ENCODE results near the gene CIC. TPM values are rescaled to one million over a fixed set of nuclear protein-coding genes. Genes with fewer than 3 reads are reported as not detected.
"Not testable (repeated sequence)": the region's sequence is repeated elsewhere in the genome, so short reads cannot be mapped to it uniquely, and the experiment has no call there.

Gene CIC
- total RNA-seq, 3 donors from 2014 or later (not counting 1 experiment from before 2014, with no cell fraction given): 95.4 to 121 (median 108) TPM

DNA sequence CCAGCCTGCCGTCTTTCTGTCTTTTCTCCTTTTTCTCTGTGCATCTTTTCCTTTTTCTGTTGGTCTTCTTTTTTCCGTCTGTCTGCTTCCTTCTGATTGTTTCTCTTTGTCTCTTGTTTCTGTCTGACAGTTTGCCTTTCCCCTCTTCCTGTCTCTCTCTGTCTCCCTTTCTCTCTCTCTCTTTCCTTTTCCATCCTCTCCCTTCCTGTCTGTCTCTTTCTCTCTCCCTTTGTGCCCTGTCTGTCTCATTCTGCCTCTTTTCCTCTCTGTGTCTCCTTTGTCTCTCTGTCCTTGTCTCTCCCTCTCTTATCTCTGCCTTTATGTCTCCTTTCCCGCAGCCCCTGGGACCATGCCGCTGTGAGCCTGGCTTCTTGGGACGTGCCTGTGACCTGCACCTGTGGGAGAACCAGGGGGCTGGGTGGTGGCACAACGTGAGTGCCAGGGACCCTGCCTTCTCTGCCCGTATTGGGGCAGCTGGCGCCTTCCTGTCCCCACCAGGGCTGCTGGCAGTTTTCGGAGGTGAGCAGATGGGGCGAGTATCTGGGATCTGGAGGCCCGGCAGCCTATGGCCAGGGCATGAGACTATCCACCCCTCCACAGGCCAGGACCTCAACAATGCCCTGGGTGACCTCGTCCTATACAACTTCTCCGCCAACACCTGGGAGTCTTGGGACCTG is 65.8 kb downstream of the CIC start:
- no peaks in the 10 kb centered on the region for H3K36me3 Mint-ChIP-seq
- TF ChIP-seq, protein P1, sequence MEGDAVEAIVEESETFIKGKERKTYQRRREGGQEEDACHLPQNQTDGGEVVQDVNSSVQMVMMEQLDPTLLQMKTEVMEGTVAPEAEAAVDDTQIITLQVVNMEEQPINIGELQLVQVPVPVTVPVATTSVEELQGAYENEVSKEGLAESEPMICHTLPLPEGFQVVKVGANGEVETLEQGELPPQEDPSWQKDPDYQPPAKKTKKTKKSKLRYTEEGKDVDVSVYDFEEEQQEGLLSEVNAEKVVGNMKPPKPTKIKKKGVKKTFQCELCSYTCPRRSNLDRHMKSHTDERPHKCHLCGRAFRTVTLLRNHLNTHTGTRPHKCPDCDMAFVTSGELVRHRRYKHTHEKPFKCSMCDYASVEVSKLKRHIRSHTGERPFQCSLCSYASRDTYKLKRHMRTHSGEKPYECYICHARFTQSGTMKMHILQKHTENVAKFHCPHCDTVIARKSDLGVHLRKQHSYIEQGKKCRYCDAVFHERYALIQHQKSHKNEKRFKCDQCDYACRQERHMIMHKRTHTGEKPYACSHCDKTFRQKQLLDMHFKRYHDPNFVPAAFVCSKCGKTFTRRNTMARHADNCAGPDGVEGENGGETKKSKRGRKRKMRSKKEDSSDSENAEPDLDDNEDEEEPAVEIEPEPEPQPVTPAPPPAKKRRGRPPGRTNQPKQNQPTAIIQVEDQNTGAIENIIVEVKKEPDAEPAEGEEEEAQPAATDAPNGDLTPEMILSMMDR (IDR thresholded peaks at IDR 0.05): no peak
- Histone ChIP-seq H3K4me1 (ENCODE audit: control insufficient read depth, insufficient read depth, low read length) (no peaks in the 10 kb centered on the region), H3K27ac (ENCODE audit: low read length) (no peak overlapping the region), H3K4me3 (ENCODE audit: low read length) (no peak overlapping the region), H3K36me3 (ENCODE audit: control insufficient read depth, insufficient read depth, low read length) (no peaks in the 10 kb centered on the region), H3K27me3 (ENCODE audit: control insufficient read depth, insufficient read depth, low read length) (no peaks in the 10 kb centered on the region), H3K9me3 (ENCODE audit: control insufficient read depth, insufficient read depth, low read length) (no peaks in the 10 kb centered on the region)
- no peaks in the 10 kb centered on the region for H3K4me1 Mint-ChIP-seq
- no peaks in the 10 kb centered on the region for H3K9me3 Mint-ChIP-seq
- H3K27ac Mint-ChIP-seq: no peak overlapping the region
- intact Hi-C loops (cut with micrococcal nuclease): no loop called here
- ATAC-seq (no peak), DNase-seq (no peak)
- no peaks in the 10 kb centered on the region for H3K27me3 Mint-ChIP-seq (ENCODE audit: low read depth in 2 of 2)
- 92% methylated on average over 13 of the region's 13 CpGs for WGBS (ENCODE audit: insufficient coverage)
- no peak overlapping the region for H3K4me3 Mint-ChIP-seq

- no peaks in the 10 kb centered on the region for H3K27me3 ChIP-seq (ENCODE audit: control insufficient read depth, insufficient read depth, low read length)
- TF ChIP-seq, protein P1 (IDR thresholded peaks at IDR 0.05): no peak
- H3K36me3 ChIP-seq (ENCODE audit: control insufficient read depth, insufficient read depth, low read length): no peaks in the 10 kb centered on the region
- H3K4me3 ChIP-seq (ENCODE audit: low read length): no peak overlapping the region
- H3K27ac Mint-ChIP-seq: no peak overlapping the region
- no peaks in the 10 kb centered on the region for H3K9me3 ChIP-seq (ENCODE audit: control insufficient read depth, insufficient read depth, low read length)
- no peaks in the 10 kb centered on the region for H3K4me1 Mint-ChIP-seq
- DNase-seq (no peak), ATAC-seq (no peak)
- no peaks in the 10 kb centered on the region for H3K27me3 Mint-ChIP-seq (ENCODE audit: low read depth in 2 of 2)
- H3K4me3 Mint-ChIP-seq: no peak overlapping the region
- intact Hi-C loops (cut with micrococcal nuclease): no loop called here
- 88% methylated on average over 7 of the region's 7 CpGs for WGBS (ENCODE audit: insufficient coverage)
- no peak overlapping the region for H3K27ac ChIP-seq (ENCODE audit: low read length)
- H3K9me3 Mint-ChIP-seq: no peaks in the 10 kb centered on the region
- H3K4me1 ChIP-seq (ENCODE audit: control insufficient read depth, insufficient read depth, low read length): no peaks in the 10 kb centered on the region
- no peaks in the 10 kb centered on the region for H3K36me3 Mint-ChIP-seq
Measured at GRCh38 chr19:42335374-42335936, 66.4 kb downstream of the CIC start.

- no peaks in the 10 kb centered on the region for H3K36me3 ChIP-seq (ENCODE audit: control insufficient read depth, insufficient read depth, low read length)
- no peaks in the 10 kb centered on the region for H3K27me3 ChIP-seq (ENCODE audit: control insufficient read depth, insufficient read depth, low read length)
- no peaks in the 10 kb centered on the region for H3K9me3 Mint-ChIP-seq
- no peak overlapping the region for H3K27ac Mint-ChIP-seq
- H3K4me1 Mint-ChIP-seq: no peaks in the 10 kb centered on the region
- no peak overlapping the region for H3K4me3 ChIP-seq (ENCODE audit: low read length)
- WGBS (ENCODE audit: insufficient coverage): 96% methylated on average over 19 of the region's 19 CpGs
- intact Hi-C loops (cut with micrococcal nuclease): no loop called here
- TF ChIP-seq, protein P1 (IDR thresholded peaks at IDR 0.05): no peak
- DNase-seq (no peak), ATAC-seq (no peak)
- no peak overlapping the region for H3K27ac ChIP-seq (ENCODE audit: low read length)
- H3K36me3 Mint-ChIP-seq: no peaks in the 10 kb centered on the region
- H3K27me3 Mint-ChIP-seq (ENCODE audit: low read depth in 2 of 2): no peaks in the 10 kb centered on the region
- no peak overlapping the region for H3K4me3 Mint-ChIP-seq
- no peaks in the 10 kb centered on the region for H3K4me1 ChIP-seq (ENCODE audit: control insufficient read depth, insufficient read depth, low read length)
- H3K9me3 ChIP-seq (ENCODE audit: control insufficient read depth, insufficient read depth, low read length): no peaks in the 10 kb centered on the region
Measured at GRCh38 chr19:42335971-42336370, 66.9 kb downstream of the CIC start.

GRCh38 chr19:42339126-42339860 is 70.2 kb downstream of the CIC start:
- H3K36me3 ChIP-seq (ENCODE audit: control insufficient read depth, insufficient read depth, low read length); DNase-seq; H3K4me1 Mint-ChIP-seq; H3K27me3 ChIP-seq (ENCODE audit: control insufficient read depth, insufficient read depth, low read length); H3K27ac ChIP-seq (ENCODE audit: low read length); H3K9me3 ChIP-seq (ENCODE audit: control insufficient read depth, insufficient read depth, low read length); H3K36me3 Mint-ChIP-seq; H3K27me3 Mint-ChIP-seq (ENCODE audit: low read depth in 2 of 2); H3K9me3 Mint-ChIP-seq; H3K4me3 ChIP-seq (ENCODE audit: low read length); H3K27ac Mint-ChIP-seq; ATAC-seq; H3K4me1 ChIP-seq (ENCODE audit: control insufficient read depth, insufficient read depth, low read length); intact Hi-C loops (cut with micrococcal nuclease); H3K4me3 Mint-ChIP-seq: not testable (repeated sequence)
- WGBS (ENCODE audit: insufficient coverage): 86% methylated on average over 5 of the region's 7 CpGs

GRCh38 chr19:42339922-42340321 is 70.9 kb downstream of the CIC start:
- H3K36me3 ChIP-seq (ENCODE audit: control insufficient read depth, insufficient read depth, low read length); H3K9me3 Mint-ChIP-seq; H3K4me3 ChIP-seq (ENCODE audit: low read length); H3K36me3 Mint-ChIP-seq; H3K4me3 Mint-ChIP-seq; H3K4me1 Mint-ChIP-seq; DNase-seq; H3K9me3 ChIP-seq (ENCODE audit: control insufficient read depth, insufficient read depth, low read length); intact Hi-C loops (cut with micrococcal nuclease); H3K27ac ChIP-seq (ENCODE audit: low read length); H3K27me3 Mint-ChIP-seq (ENCODE audit: low read depth in 2 of 2); H3K27ac Mint-ChIP-seq; H3K27me3 ChIP-seq (ENCODE audit: control insufficient read depth, insufficient read depth, low read length); H3K4me1 ChIP-seq (ENCODE audit: control insufficient read depth, insufficient read depth, low read length); ATAC-seq: not testable (repeated sequence)
- WGBS (ENCODE audit: insufficient coverage): 93% methylated on average over 4 of the region's 4 CpGs
